Measurements from ENCODE around the gene ADTRP.
"Not testable (repeated sequence)": the region's sequence is repeated elsewhere in the genome, so short reads cannot be mapped to it uniquely, and the experiment has no call there.

The ADTRP gene

DNA sequence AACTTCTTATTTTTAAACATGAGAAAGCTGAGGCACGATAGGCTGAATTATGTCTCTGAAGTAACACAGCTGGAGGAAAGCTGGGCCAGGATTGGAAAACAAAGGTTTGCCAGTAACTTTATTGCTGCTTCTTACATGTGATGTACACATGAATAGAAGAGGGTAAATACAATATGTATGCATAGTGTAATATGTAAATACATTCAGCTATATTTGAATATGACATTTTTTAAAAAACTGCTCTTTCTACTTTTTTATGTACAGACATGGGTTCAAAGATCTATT, 90.2 kb downstream of the ADTRP start:
- no peak for DNase-seq

GRCh38 chr6:11685481-11686093, 93.0 kb downstream of the ADTRP start:
- no peak for DNase-seq

DNA sequence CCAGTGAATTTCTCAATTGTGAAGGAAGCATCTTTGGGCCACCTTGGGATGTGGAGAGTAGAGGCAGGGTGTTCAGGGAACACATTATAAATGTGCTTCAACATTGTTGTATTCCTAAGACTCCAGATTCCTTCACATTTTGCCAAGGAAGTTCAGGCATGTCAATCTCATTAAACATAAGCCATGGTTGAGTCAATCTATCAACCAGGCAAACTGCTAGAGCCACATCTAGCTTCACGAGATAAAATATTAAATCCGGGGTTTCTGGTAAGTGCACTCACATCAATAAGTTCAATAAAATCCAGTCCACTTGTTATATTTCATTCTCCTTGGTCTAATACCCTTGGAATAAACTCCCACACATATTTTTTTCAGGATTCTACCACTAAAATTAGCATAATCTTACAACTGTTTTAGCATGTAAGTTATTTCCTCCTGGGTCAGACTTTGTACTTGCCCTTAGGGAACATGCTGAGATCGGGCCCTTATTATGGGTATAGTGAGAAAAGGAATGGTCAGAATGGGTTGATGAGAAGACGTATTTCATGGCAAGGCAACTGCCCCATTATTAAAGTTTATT, 93.6 kb downstream of the ADTRP start:
- DNase-seq = no peak

DNA sequence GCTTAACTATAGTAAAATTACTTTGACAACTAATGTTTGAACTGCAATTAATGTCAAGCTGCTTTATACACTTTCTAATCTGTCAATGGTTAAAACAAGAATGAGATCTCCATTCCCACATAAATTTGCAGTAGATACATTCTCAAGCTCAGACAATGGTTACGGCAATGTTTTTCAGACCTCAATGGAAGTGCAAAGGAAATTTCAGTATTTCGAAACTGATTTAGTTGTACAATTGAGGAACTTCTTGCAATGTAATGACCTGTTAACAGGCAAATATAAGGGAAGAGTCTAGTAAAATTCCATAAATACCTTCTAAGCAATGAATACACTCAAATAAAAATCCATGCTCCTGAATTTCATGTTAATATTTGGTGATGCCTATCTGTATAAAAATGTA, 94.7 kb downstream of the ADTRP start:
- DNase-seq = no peak

DNA sequence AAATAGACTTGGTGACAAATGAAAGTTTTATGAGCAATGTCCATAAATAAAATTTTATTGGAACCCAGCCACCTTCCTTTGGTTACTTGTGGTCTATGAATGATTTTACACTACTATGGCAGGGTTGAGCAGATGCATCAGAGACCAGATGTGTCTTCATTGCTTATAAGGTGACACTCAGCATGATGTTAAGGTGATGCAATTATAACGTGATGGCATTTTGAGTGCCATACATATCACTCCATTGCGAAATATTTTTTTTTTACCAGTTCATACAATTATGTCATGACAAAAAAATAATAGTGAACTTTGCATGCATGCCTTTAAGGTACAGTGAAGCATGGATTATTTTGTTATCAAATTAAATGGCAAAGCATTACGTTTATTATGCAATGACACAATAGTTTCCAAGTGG, 96.0 kb downstream of the ADTRP start:
- DNase-seq = no peak

DNA sequence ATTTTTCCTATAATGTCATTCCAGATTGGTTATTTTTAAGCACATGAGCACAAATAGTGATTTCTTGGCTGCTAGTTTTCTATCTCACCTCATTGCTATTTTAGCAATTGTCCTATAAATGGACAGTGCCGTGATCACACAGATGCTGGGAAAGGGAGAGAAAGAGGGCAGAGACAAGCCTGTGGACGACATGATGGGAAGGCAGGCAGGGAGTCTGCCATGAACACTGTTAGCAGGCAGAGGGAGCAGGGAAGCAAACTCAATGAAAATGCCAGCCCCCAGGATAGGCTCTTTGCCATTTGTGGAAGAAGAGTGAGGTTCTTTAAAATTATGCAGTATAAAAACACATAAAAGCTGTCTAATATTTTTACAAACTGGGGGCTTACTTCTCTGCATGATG, 96.8 kb downstream of the ADTRP start:
- DNase-seq = no peak

DNA sequence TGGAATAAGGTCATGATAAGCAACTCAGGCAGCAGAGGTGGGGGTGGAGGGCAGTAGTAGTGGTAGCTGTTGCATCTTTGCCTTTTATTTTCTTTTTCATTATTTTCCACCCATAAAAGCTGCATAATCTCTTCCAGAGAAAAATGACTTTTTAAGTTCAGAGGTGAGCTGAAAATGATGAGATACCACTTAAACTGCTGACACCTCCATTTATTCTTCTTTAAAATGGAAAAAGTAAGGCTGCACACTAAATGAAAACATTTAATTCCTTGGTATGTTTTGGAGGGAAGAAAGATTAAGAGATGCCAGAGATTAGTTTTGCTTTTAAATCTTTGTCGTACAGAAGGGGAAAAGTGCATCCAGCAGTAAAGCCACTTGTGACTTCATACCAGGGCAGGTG, 97.2 kb downstream of the ADTRP start:
- DNase-seq = no peak

DNA sequence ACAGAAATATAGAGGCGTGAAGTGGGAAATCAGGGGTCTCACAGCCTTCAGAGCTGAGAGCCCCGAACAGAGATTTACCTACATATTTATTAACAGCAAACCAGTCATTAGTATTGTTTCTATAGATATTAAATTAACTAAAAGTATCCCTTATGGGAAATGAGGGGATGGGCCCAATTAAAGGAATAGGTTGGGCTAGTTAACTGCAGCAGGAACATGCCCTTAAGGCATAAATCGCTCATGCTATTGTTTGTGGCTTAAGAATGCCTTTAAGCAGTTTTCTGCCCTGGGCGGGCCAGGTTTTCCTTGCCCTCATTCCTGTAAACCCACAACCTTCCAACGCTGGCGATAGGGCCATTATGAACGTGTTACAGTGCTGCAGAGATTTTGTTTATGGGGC, 98.1 kb downstream of the ADTRP start:
- DNase-seq = not testable (repeated sequence)

- DNase-seq = no peak
These were observed 99.5 kb downstream of the ADTRP start for GRCh38 chr6:11679099-11679498.

GRCh38 chr6:11675601-11676000, 103.0 kb downstream of the ADTRP start:
- DNase-seq = no peak

GRCh38 chr6:11672669-11673068, 105.9 kb downstream of the ADTRP start:
- DNase-seq = no peak

GRCh38 chr6:11672256-11672655, 106.3 kb downstream of the ADTRP start:
- DNase-seq = no peak

GRCh38 chr6:11669696-11670095, 108.9 kb downstream of the ADTRP start:
- no peak for DNase-seq

GRCh38 chr6:11668455-11668854, 110.1 kb downstream of the ADTRP start:
- DNase-seq = no peak

DNA sequence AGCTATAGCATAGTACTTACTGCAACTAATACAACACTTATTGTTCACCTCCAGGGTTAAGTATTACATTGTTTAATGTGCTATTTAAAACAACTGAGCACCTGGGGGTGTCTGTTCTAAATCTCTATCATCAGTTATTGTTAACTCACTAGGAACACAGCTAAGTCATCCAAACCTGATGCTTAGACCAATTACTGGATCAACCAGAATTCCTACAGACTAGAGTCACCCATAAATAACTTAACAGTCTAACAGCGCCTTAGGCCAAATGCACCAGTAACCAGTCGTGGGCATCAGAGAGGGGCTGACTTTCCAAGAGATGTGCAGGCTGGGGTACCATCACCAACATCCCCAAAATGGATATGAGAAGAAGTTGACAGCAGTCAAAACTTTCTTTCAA, 110.7 kb downstream of the ADTRP start:
- no peak for DNase-seq

GRCh38 chr6:11665604-11666326, 112.8 kb downstream of the ADTRP start:
- DNase-seq = no peak
